Eye (tissue), 1 donor: ENCODE results near the gene AJM1.

ENCODE experiments used
- DNase-seq: peaks from one replicate; pipeline ENCODE4 v3.0.0-alpha.2; 2015

Gene AJM1

GRCh38 chr9:136845465-136846260 lies 3.4 kb downstream of the AJM1 start:
- no peak for DNase-seq

GRCh38 chr9:136846376-136847087 lies 4.3 kb downstream of the AJM1 start:
- no peak for DNase-seq

GRCh38 chr9:136847088-136847825 lies 5.0 kb downstream of the AJM1 start:
- peak; percentile 55 for DNase-seq

- DNase-seq = peak; percentile 79
Observed at GRCh38 chr9:136847826-136848392, 5.6 kb downstream of the AJM1 start.

GRCh38 chr9:136848393-136849037 lies 6.2 kb downstream of the AJM1 start:
- DNase-seq = no peak

- peak; percentile 100 for DNase-seq
Observed at GRCh38 chr9:136849038-136849959, 7.0 kb downstream of the AJM1 start, which contains the start of gene PHPT1. TSS of gene PHPT1 (plus strand) at chr9:136849409. CDS start at chr9:136849431, 22 bp downstream.

GRCh38 chr9:136849960-136850865 lies 7.9 kb downstream of the AJM1 start:
- no peak for DNase-seq

GRCh38 chr9:136850866-136851775 lies 8.8 kb downstream of the AJM1 start:
- no peak for DNase-seq

- no peak for DNase-seq
Observed at GRCh38 chr9:136851941-136852663, 9.8 kb downstream of the AJM1 start, which contains the start of gene MAMDC4. TSS of gene MAMDC4 (plus strand) at chr9:136852346. CDS start at chr9:136852417, 71 bp downstream.

- no peak for DNase-seq
Observed at GRCh38 chr9:136852664-136853595, 10.7 kb downstream of the AJM1 start.

- DNase-seq = no peak
Observed at GRCh38 chr9:136853596-136854112, 11.4 kb downstream of the AJM1 start.

GRCh38 chr9:136854113-136854841 lies 12.0 kb downstream of the AJM1 start:
- no peak for DNase-seq

- DNase-seq = no peak
Observed at GRCh38 chr9:136854842-136855460, 12.7 kb downstream of the AJM1 start.

- DNase-seq = no peak
Observed at GRCh38 chr9:136855461-136856078, 13.3 kb downstream of the AJM1 start.

GRCh38 chr9:136856079-136856476 lies 13.8 kb downstream of the AJM1 start:
- no peak for DNase-seq
